ENCODE results near the gene WDR19.
"Not testable (repeated sequence)": the region's sequence is repeated elsewhere in the genome, so short reads cannot be mapped to it uniquely, and the experiment has no call there.

WDR19 gene

DNA sequence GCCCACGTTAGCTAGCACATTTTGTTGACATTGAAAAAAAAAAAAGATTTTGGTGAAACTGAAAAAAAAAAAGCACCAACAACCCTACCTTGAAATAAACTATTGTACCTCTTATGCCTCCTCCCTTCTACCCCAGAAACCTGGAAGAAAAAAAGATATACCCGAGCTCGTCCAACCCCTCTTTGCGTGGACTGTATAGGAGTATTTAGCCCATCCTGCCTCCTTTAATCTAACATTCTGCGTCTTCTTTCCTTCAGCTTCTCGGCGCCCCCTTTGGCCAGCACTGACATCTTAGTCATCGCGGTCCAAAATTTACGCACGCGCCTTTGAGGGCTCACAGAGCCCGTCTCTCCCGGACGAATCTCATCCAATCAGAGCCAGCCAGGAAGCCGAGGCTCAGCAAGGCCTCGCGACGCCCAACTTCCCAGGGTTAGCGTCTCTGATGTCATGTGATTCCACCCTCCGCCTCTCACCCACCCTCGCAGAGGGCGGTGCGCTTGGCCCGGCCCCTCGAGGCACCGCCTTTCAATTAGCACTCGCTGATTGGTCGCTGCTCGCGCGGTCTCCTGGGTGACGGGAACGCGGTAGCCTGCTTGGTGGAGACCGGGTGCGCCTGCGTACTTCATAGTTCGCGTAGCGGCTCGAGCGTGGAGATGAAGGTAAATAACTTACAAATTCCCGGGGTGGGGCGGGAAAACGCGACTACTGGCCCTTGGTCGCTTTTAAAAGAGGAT lies at the start of gene WDR19:
Gene WDR19 (plus strand): TSS at position 625 of the 734 bp plus-strand sequence. CDS start 29 bp downstream, at position 654.
- peak; percentile 98 for DNase-seq (ENCODE audit: low read depth)

DNA sequence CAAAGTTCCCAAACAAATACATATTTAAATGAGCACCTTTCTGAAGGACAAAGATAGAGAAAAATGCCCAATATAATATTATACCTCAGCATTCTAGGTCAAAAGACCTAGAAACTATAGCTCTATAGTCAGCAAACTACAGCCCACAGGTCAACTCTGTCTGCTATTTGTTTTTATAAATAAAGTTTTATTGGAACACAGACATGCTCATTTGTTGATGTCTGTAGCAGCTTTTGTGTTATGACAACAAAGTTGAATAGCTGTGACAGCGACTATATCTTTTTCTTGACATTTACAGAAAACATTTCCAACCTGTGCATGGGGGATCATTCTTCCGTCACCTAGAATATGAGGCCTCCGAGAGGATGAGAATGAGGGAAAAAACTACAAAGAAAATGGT lies 48.7 kb upstream of the WDR19 start:
- DNase-seq (ENCODE audit: low read depth), result no peak

- DNase-seq (ENCODE audit: low read depth), result no peak
Observed at GRCh38 chr4:39134683-39135306, 47.5 kb upstream of the WDR19 start.

DNA sequence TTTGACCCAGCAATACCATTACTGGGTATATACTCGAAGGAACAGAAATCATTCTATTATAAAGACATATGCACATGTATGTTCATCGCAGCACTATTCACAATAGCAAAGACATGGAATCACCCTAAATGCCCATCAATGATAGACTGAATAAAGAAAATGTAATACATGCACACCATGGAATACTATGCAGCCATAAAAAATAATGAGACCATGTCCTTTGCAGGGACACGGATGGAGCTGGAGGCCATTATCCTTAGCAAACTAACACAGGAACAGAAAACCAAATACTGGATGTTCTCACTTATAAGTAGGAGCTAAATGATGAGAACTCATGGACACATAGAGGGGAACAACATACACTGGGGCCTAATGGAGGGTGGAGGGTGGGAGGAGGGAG lies 44.1 kb upstream of the WDR19 start:
- DNase-seq (ENCODE audit: low read depth), result not testable (repeated sequence)

DNA sequence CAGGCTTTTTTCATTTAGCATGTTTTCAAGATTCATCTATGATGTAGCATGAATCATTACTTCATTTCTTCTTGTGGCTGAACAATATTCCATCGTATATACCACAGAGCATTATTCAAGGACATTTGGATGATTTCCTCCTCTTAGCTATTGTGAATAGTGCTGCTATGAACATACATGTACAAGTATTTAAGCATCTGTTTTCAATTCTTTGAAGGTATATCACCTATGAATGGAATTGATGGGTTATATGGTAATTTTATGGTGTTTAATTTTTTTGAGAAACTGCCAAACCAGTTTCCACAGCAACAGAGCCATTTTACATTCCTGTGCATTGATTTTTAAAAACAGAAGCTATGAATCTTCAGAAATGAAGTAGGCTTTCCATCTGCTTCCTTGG lies 36.1 kb upstream of the WDR19 start:
- DNase-seq (ENCODE audit: low read depth), result no peak

GRCh38 chr4:39154009-39154408 lies 28.3 kb upstream of the WDR19 start:
- DNase-seq (ENCODE audit: low read depth), result no peak

GRCh38 chr4:39157520-39157919 lies 24.8 kb upstream of the WDR19 start:
- DNase-seq (ENCODE audit: low read depth), result no peak

DNA sequence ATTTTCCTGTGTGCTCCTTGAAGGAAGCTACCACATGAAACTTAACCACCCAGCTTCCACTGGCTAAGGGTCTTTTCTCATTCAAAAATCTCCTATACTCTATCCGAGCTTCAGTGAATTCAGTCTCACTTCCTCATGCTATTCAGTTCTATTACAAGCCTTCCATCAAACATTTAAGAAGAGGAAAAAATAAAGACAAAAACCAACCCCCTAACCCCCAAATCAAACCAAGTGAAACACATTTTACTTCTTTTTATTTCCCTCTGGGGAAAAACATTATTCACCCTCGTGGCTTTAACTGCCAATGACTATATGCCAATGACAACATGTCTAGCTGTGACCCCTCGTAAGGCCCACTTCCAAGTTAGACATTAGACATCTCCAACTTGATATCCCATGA lies 16.2 kb upstream of the WDR19 start:
- DNase-seq (ENCODE audit: low read depth), result no peak

DNA sequence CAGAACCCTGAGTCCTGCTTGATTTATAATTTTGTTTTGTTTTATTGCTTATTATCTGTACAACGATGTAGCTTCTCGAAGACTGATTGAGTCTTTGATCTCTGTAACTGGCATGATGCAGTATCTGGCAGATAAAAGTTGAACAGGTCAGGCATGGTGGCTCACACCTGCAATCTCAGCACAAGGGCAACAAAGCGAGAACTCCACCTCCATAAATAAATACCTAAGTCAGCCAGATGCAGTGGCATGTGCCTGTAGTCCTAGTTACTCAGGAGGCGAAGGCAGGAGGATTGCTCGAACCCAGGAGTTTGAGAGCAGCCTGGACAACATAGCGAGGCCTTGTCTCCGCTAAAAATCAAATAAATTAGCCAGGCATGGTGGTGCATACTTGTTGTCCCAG lies 15.7 kb upstream of the WDR19 start:
- DNase-seq (ENCODE audit: low read depth), result no peak

DNA sequence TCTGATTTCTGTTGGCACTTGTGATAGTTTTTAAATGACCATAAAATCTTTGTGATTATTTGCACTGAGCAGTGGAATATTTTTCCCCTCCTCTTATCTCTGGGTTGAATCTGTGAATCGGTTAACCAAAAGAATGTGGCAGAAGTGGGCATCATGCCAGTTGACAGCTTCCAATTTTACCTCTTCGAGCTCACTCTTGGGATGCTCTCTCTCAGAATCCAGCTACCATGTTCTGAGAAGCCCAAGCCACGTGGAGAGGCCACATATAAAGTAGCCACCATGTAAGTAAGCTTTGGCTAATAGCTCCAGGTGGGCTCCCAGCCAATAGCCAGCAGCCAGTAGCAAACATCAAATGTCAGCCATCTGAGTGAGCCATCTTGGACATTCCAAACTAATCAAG lies 12.9 kb upstream of the WDR19 start:
- no peak for DNase-seq (ENCODE audit: low read depth)

- no peak for DNase-seq (ENCODE audit: low read depth)
Observed at GRCh38 chr4:39170301-39170700, 12.0 kb upstream of the WDR19 start.

DNA sequence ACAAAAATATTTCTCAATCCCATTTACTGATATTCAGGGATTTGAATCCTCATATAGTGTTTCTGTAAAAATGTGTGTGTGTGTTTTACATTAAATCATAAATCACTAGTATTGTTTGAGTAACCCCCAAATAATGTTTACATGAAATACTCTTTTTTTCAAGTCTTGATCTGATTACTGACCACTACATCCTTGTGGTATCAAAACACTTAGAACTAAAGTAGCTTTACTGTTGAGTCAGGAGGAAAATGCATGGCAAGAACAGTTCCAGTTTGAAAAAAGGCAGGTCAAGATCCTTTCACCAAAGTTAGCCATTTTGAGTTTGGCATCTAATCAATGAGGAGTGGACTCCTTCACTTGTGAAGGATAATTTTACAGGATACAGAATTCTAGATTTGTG lies 3.6 kb upstream of the WDR19 start:
- no peak for DNase-seq (ENCODE audit: low read depth)

DNA sequence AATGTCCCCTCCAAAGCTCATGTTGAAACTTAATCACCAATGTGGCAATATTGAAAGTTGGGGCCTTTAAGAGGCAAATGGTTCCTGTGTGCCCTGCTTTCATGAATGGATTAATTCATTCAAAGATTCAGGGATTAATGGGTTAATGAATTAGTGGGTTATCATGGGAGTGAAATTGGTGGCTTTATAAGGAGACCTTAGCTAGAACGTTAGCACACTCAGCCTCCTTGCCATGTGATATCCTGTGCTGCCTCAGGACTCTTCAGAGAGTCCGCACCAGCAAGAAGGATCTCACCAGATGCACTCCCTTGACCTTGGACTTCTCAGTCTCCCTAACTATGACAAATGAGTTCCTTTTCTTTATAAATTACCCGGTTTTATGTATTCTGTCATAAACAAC lies 2.6 kb upstream of the WDR19 start:
- no peak for DNase-seq (ENCODE audit: low read depth)

- DNase-seq (ENCODE audit: low read depth), result not testable (repeated sequence)
Observed at GRCh38 chr4:39180629-39181028, 1.7 kb upstream of the WDR19 start.

- no peak for DNase-seq (ENCODE audit: low read depth)
Observed at GRCh38 chr4:39181520-39181904, 817 bp upstream of the WDR19 start.

DNA sequence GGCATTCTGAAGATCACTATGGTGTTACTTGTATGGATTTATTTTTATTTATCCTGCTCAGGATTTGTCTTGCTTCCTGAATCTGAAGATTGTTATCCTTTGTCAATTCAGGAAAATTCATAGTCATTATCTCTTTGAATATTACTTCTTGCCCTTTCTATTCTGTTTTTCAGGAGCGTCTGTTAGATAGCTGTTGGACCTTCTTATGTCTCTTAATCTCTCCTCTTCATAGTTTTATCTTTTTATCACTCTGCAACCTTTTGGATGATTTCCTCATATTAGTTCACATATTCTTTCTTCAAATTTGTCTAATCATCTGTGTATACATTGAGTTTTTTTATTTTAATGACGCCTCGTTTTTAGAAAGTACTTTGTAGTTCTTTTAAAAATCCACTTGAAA lies 19.6 kb downstream of the WDR19 start:
- no peak for DNase-seq (ENCODE audit: low read depth)

DNA sequence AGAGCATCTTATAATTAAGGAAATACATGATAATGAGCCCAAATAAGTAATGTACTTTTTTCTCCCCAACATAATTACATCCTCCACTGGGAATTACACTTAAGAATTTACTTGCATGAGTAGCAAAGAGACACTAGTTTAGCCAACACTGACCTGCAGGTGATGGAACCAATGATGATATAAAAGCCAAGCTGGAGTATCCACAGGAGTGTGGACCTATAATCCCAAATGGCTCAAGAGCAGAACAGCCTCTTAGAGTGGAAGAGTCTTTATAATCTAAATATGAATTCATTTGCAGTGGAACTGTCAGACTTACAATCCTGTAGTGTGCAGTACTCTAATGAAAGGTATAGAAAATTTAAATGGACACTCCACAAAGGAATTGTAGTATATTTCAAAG lies 22.2 kb downstream of the WDR19 start:
- no peak for DNase-seq (ENCODE audit: low read depth)

GRCh38 chr4:39205000-39205399 lies 22.7 kb downstream of the WDR19 start:
- no peak for DNase-seq (ENCODE audit: low read depth)

GRCh38 chr4:39205476-39205875 lies 23.1 kb downstream of the WDR19 start:
- no peak for DNase-seq (ENCODE audit: low read depth)

DNA sequence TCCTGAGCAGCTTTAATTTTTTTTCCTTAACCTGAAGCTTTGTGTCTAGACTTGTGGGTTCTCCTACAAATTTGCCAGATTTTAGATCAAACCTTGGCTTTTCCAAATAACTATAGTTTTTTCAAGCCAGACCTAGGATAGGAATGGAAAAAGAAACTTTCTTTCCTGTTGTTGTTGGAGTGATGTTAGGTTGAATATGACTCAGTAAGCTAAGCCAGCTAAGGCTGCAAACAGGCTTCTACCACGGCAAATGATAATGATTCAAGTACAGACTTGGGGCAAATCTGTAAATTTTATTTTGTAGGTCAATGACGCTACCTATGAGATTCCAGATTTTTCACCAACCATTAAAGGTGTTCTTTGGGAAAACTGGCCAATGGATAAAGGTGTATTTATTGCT lies 45.6 kb downstream of the WDR19 start:
- DNase-seq (ENCODE audit: low read depth), result no peak

- no peak for DNase-seq (ENCODE audit: low read depth)
Observed at GRCh38 chr4:39228377-39228776, 46.0 kb downstream of the WDR19 start.

- DNase-seq (ENCODE audit: low read depth), result no peak
Observed at GRCh38 chr4:39230462-39230861, 48.1 kb downstream of the WDR19 start.

DNA sequence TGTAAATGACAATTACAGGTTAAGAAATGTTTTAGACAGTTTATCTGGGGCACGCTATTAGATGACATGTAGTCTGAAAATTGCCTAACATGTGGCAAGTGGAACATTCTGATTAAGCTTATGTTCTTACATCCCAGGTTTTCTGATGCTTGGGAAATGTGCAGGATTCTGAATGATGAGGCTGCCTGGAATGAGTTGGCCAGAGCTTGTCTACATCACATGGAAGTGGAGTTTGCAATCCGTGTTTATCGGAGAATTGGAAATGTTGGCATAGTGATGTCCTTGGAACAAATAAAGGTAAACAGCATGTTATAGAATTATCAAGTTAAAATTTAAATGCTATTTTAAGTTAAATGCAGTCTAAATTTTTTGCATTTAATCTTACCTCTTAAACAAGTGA lies 49.3 kb downstream of the WDR19 start:
- no peak for DNase-seq (ENCODE audit: low read depth)

DNA sequence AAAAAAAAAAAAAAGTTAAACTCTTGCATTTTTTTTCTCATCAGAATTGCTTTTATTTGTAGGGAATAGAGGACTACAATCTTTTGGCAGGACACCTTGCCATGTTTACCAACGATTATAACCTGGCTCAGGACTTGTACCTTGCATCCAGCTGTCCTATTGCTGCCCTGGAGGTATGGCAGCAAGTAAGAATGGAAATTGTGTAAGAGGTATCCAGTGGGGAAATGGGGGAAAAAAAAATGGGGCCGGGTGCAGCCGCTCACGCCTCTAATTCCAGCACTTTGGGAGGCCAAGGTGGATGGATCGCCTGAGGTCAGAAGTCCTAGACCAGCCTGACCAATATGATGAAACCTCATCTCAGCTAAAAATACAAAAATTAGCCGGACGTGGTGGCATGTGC lies 49.8 kb downstream of the WDR19 start:
- DNase-seq (ENCODE audit: low read depth), result no peak
